Heart right ventricle (tissue), 16 donors: ENCODE measurements around the gene CNIH3. TPM values are rescaled to one million over a fixed set of nuclear protein-coding genes. Genes with fewer than 3 reads are reported as not detected.

ENCODE experiments used
- ATAC-seq, 8 donors: fragments of 200-7000 bp; cut with Tn5 transposase; one replicate each; pipeline ENCODE4 v1.9.1; 2020; ENCODE audit warnings: mild to moderate bottlenecking in 8 of 8, moderate library complexity in 8 of 8, moderate number of reproducible peaks in 1 of 8
- DNase-seq, 2 donors: peaks; one replicate each; pipeline ENCODE4 v3.0.0-alpha.2; 2020
- H3K27ac ChIP-seq, 10 donors: fragments of 200-600 bp; sonication (generic) in 2 of 10; one replicate each; pipeline versions ENCODE4 v1.5.0 to v1.8.0; 2020 to 2022; ENCODE audit warnings: mild to moderate bottlenecking in 3 of 10
- H3K27me3 ChIP-seq, 7 donors: fragments of 200-600 bp; one replicate each; pipeline ENCODE4 v1.8.0; 2021 to 2022; ENCODE audit warnings: mild to moderate bottlenecking in 2 of 7
- H3K36me3 ChIP-seq, 9 donors: fragments of 200-600 bp; sonication (generic) in 1 of 9; one replicate each; pipeline versions ENCODE4 v1.5.0 to v1.8.0; 2020 to 2022; ENCODE audit warnings: mild to moderate bottlenecking in 2 of 9
- H3K4me1 ChIP-seq, 9 donors: fragments of 200-600 bp; sonication (generic) in 1 of 9; one replicate each; pipeline versions ENCODE4 v1.5.0 to v1.8.0; 2020 to 2022; ENCODE audit warnings: mild to moderate bottlenecking in 4 of 9
- H3K4me3 ChIP-seq, 10 donors: fragments of 200-600 bp; sonication (generic) in 2 of 10; one replicate each; pipeline versions ENCODE4 v1.5.0 to v1.8.0; 2020 to 2022; ENCODE audit warnings: mild to moderate bottlenecking in 7 of 10, moderate library complexity in 2 of 10
- H3K9me3 ChIP-seq, 11 donors: fragments of 200-600 bp in 10 of 11; sonication (generic) in 2 of 11; one replicate each; pipeline versions ENCODE4 v1.5.0 to v1.8.0; 2013 to 2022; ENCODE audit warnings: mild to moderate bottlenecking in 2 of 11, control low read depth in 1 of 11, moderate library complexity in 1 of 11
- whole genome bisulfite sequencing, 2 donors: extraction: QIAGEN DNeasy Blood & Tissue Kit; methylation state at CpG; one replicate each; pipeline ENCODE4 v1.1.7; 2013; ENCODE audit warnings: inconsistent platforms in 1 of 2; 5-methylcytosine and 5-hydroxymethylcytosine counted together
- intact Hi-C, 10 donors: fragments of 100-400 bp; cut with DNase I; formaldehyde crosslinking; loops; one replicate each; pipeline versions ENCODE4 v1.11.1 to v1.14.2; 2022
- polyA plus RNA-seq, 2 donors: library from polyadenylated mRNA; stranded (reverse); fragments of 200-250 nt; gene quantifications; one replicate each; pipeline ENCODE4 v1.2.3, GENCODE V29; 2013
- total RNA-seq, 10 donors: library from RNA; stranded (reverse); fragmentation: NEBNext Ultra II Directional in 3 of 10; extraction: Animal tissue kit (Norgen Biotek cat#: 25700) in 3 of 10; gene quantifications; one replicate each; pipeline versions ENCODE4 v1.2.1 to v1.2.4, GENCODE V29; 2021 to 2023
- TF ChIP-seq, protein P1 (sequence below), 9 donors: fragments of 200-600 bp; sonication (generic) in 2 of 9; IDR thresholded peaks; one replicate each; pipeline versions ENCODE4 v1.5.0 to v1.8.0; 2021 to 2022; ENCODE audit warnings: antibody characterized with exemption in 9 of 9, mild to moderate bottlenecking in 5 of 9, moderate library complexity in 1 of 9
- donor health status: Arrhythmogenic right ventricular cardiomyopathy.
- donor health status: ischemic (EF 13 %, LVEDD 7.1; RV severe dilation, severe dysfunction).
- donor health status: healthy with polysubstance abuse.
- donor health status: DM: no; HTN: yes; CAD: no.
- donor health status: DM: no; HTN: no; CAD: no.
- donor health status: ischemic (EF 25% LVEDD 6.9; RV normal size, moderate dysfunction).
- donor health status: ischemic (EF 25% LVEDD 5.7; RV mildly dilated, moderate dysfunction).
- donor health status: healthy.
- donor health status: DM: yes; HTN: yes; CAD: no.
- donor health status: Ischemic cardiomyopathy.
- donor health status: ischemic (EF 35%, LVEDD 5.7; RV mildly dilated, moderate dysfunction).
- donor health status: nonischemic (EF 11% LVEDD 7.7; RV severe dilation, severe dysfunction).
- donor health status: DM: yes; HTN: yes; CAD: no.
- donor health status: PGD.
- donor health status: ischemic (EF 29% LVEDD 5.4; RV normal size, mild dysfunction).
- donor health status: nonischemic (EF 23%, LVEDD 6.1; RV moderate dilation, normal function).

CNIH3 gene
- total and polyA plus RNA-seq, 12 donors: 0.28 to 1.8 (median 0.83) TPM

DNA sequence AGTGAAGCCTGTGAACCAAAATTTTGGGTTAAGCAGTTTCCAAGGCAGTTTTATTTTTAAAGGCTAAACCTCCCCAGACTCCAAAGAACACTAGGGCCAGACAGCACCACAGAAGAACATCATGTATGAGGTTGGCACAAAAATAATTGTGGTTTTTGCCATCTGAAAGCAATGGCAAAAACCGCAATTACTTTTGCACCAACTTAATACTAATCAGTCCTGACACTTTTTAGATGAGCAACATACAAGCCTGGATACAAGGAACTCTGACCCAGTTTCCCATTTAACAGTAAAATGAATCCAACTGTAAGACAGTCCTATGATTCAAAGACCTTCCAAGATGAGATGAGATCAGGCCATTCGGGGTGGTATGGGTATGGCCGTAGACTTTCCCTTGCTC is 46.8 kb downstream of the CNIH3 start:
- Histone ChIP-seq H3K27me3 (peaks cover 0 to 8% (median 0%) of the 10 kb centered on the region in 7 donors), H3K27ac (no peak overlapping the region), H3K9me3 (no peaks in the 10 kb centered on the region), H3K4me1 (no peaks in the 10 kb centered on the region), H3K36me3 (no peaks in the 10 kb centered on the region), H3K4me3 (no peak overlapping the region)
- ATAC-seq (no peak), DNase-seq (no peak)
- intact Hi-C loops: no loop called here
- 97 to 98% methylated on average over 3 of the region's 3 CpGs for WGBS, 2 donors
- TF ChIP-seq, protein P1, sequence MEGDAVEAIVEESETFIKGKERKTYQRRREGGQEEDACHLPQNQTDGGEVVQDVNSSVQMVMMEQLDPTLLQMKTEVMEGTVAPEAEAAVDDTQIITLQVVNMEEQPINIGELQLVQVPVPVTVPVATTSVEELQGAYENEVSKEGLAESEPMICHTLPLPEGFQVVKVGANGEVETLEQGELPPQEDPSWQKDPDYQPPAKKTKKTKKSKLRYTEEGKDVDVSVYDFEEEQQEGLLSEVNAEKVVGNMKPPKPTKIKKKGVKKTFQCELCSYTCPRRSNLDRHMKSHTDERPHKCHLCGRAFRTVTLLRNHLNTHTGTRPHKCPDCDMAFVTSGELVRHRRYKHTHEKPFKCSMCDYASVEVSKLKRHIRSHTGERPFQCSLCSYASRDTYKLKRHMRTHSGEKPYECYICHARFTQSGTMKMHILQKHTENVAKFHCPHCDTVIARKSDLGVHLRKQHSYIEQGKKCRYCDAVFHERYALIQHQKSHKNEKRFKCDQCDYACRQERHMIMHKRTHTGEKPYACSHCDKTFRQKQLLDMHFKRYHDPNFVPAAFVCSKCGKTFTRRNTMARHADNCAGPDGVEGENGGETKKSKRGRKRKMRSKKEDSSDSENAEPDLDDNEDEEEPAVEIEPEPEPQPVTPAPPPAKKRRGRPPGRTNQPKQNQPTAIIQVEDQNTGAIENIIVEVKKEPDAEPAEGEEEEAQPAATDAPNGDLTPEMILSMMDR (IDR thresholded peaks at IDR 0.05): no peak

DNA sequence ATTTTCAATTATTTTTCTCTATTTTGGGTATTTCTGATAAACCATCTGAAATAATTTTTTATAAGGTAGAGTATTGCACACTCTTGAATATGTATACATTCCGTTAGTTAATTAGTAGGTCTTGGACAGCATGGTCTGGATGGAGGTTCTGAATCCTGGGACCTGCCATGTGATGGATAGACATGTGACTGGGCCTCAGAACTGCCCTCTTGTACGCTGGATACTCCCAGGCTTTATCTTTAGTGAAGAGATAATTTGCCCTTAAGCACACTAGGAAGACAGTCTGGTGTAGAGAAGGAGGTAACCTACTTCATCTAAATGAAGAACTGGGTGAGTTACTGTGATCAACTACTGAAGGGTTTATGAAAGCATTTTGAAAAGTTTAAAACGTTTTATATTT is 48.9 kb downstream of the CNIH3 start:
- no peaks in the 10 kb centered on the region for H3K36me3 ChIP-seq
- H3K9me3 ChIP-seq: no peaks in the 10 kb centered on the region
- no peak overlapping the region for H3K27ac ChIP-seq
- DNase-seq: no peak
- 60 to 61% methylated on average over 3 of the region's 3 CpGs for WGBS, 2 donors
- H3K4me1 ChIP-seq: no peaks in the 10 kb centered on the region
- intact Hi-C loops: no loop called here
- peaks cover 0 to 8% (median 0%) of the 10 kb centered on the region in 7 donors for H3K27me3 ChIP-seq
- H3K4me3 ChIP-seq: no peak overlapping the region
- TF ChIP-seq, protein P1 (IDR thresholded peaks at IDR 0.05): no peak
- ATAC-seq: no peak

DNA sequence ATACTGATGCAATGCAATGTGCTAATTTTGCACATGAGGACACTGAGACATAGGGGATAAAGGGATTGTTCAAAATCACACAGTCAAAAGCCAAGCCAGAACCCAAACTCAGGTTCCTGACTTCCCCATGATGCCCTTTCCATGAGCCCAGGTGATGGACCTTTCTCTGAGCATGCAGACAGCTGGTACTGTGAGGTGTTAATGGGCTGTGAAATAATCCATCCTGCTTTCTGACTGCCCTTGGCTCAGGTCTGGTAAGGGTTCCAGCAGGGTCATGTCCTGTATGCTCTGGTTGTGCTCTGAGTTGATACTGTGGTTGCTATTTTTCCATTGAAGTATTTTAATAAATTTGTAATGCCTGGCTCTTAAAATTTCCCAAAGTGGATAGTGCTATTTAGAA is 50.0 kb downstream of the CNIH3 start:
- H3K4me1 ChIP-seq: no peaks in the 10 kb centered on the region
- H3K36me3 ChIP-seq: no peaks in the 10 kb centered on the region
- H3K4me3 ChIP-seq: no peak overlapping the region
- peaks cover 0 to 8% (median 0%) of the 10 kb centered on the region in 7 donors for H3K27me3 ChIP-seq
- ATAC-seq (no peak), DNase-seq (no peak)
- H3K27ac ChIP-seq: no peak overlapping the region
- TF ChIP-seq, protein P1 (IDR thresholded peaks at IDR 0.05): no peak
- no peaks in the 10 kb centered on the region for H3K9me3 ChIP-seq
- intact Hi-C loops: no loop called here

DNA sequence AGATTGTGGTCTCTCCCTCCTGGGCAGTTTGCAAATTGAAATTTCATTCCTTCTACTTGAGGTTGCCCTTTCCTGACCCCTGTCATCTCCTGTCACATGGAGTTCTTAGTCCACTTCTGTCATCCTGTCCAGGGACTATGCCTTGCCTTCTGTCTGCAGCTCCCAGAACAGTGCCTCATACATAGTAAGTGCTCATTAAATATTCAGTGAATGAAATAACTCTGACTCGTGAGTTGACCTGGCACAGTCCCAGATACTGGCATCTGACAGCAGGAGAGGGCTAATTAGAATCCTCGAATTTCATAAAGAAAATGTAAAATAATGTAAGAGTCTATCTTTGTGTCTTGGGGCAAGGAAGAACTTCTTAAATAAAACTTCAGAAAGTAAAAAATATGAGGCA is 50.8 kb downstream of the CNIH3 start:
- no peak for DNase-seq
- H3K4me3 ChIP-seq: no peak overlapping the region
- TF ChIP-seq, protein P1 (IDR thresholded peaks at IDR 0.05): no peak
- H3K27me3 ChIP-seq: peaks cover 0 to 8% (median 0%) of the 10 kb centered on the region in 7 donors
- 64 to 65% methylated on average over 2 of the region's 2 CpGs for WGBS, 2 donors
- no peaks in the 10 kb centered on the region for H3K4me1 ChIP-seq
- no peaks in the 10 kb centered on the region for H3K36me3 ChIP-seq
- intact Hi-C loops: no loop called here
- no peak overlapping the region for H3K27ac ChIP-seq
- H3K9me3 ChIP-seq: no peaks in the 10 kb centered on the region
- ATAC-seq: no peak
